Activated T-helper 1 cell treated with Interleukin-2 at 50 U/mL for 16 hours (primary cell): ENCODE data around the gene ANKRD45.
"Not testable (repeated sequence)": the region's sequence is repeated elsewhere in the genome, so short reads cannot be mapped to it uniquely, and the experiment has no call there.

ENCODE experiments used
- DNase-seq: peaks from one replicate; pipeline ENCODE4 v3.0.0-alpha.2; 2020; ENCODE audit warnings: low read depth

Gene ANKRD45

DNA sequence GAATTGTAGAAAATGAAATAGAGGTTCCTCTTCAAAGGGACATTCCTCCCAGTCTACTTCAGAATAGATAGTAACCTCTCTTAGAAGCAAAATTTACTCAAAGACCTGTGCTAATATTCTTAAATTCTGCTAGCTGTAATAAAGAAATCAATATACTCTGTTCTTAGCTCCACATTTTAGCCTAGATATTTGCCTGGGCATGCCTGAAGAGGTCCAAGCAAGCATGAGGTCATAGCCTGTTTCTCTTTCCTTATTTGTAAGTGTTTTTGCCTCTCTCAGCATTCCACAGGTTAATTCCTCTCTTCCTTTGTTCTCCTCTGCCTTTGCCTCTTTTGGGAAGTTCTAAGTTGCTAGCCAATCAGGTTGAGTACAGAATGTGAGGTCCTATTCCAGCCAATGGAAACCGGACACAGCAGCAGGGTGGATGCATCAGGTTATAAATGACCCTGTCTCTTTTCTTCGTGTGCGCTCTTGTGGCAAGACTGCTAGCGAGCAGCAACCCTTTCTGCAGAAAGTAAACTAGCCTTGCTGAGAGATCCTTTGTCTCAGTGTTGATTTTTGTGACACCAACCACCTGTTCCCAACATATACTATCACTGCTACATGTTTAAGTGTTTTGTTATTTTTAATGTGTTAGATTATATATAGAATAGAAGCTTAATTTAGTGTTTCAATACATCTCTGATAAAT is 27.1 kb downstream of the ANKRD45 start:
- DNase-seq: not testable (repeated sequence)

- no peak for DNase-seq
Measured at GRCh38 chr1:173639102-173639501, 30.5 kb downstream of the ANKRD45 start.

GRCh38 chr1:173638043-173639021 is 31.3 kb downstream of the ANKRD45 start:
- DNase-seq: no peak

GRCh38 chr1:173637236-173638042 is 32.2 kb downstream of the ANKRD45 start:
- not testable (repeated sequence) for DNase-seq

DNA sequence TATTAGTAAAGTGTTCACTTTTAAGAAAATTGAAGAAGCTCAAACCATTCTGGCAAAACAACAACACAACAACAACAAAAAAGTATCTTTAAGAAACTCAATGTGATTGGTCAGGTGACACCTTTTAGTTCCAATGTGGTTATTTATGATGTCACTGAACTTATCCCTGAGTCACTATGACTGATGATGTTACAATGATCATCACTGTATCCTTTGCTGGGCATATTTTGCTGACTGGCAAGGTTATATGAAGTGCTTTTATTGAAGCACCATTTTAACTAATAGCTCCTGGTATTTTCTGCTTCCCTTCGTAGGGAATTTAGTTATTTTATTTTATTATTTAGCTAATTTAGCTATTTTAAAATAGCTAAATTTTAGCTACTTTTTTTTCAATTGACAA is 34.5 kb downstream of the ANKRD45 start, which contains the start of gene TEX50:
TEX50 (plus strand) TSS at position 223 of the 400 bp plus-strand sequence. CDS start 184 bp downstream, outside the sequence.
- DNase-seq: no peak

DNA sequence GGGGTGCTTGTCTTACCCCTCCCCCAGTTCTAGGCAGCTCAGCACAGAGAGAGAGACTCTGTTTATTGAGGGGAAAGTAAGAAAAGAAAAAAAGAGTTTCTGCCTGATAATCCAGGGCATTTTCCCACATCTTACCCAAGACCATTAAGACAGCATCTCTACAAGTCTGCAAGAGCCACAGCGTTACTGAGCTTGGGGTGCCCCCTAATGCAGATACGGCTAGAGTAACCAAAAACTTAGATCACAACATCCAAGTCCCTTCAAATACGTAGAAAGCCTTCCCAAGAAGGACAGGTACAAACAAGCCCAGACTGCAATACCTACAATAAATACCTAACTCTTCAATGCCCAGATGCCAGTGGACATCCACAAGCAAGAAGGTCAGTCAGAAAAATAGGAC is 40.8 kb downstream of the ANKRD45 start:
- no peak for DNase-seq

DNA sequence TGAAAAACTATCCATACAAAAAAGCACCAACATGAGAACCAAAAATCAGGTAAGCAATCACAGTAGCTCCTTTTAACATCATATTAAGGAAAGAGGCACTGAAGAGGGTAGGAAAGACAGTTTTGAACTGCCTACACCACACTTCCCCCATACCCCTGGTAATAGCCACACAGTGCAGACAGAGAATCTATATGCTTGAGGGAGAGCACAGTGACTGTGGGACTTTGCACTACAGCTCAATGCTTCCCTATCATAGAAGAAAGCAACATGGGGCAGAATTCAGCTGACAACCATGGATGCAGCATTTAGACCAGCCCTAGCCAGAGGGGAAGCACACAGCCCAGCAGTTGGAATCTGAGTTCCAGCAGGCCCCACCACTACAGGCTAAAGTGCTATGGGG is 42.4 kb downstream of the ANKRD45 start:
- DNase-seq: no peak

DNA sequence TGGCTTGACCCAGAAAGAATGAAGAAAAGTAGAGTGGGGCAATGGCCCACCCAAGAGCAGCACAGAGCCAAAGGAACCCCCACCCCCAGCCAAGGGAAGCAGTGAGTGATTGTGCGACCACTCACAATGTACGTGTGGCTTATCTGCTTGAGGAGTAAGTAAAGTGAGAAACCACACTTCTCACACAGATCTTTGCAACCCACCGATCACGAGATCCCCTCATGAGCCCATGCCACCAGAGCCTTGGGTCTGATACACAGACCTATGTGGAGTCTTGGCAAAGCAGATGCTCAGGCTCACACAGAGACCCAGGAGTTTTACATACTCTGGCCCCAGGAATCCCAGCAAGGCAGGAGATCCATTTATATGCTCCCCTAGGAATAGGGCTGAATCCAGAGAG is 52.8 kb downstream of the ANKRD45 start:
- no peak for DNase-seq

DNA sequence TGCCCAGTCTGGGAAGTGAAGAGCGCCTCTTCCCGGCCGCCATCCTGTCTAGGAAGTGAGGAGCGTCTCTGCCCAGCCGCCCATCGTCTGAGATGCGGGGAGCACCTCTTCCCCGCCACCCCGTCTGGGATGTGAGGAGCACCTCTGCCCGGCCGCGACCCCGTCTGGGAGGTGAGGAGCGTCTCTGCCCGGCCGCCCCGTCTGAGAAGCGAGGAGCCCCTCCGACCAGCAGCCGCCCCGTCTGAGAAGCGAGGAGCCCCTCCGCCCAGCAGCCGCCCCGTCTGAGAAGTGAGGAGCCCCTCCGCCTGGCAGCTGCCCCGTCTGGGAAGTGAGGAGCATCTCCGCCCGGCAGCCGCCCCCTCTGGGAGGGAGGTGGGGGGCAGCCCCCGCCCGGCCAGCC is 56.6 kb downstream of the ANKRD45 start:
- not testable (repeated sequence) for DNase-seq

DNA sequence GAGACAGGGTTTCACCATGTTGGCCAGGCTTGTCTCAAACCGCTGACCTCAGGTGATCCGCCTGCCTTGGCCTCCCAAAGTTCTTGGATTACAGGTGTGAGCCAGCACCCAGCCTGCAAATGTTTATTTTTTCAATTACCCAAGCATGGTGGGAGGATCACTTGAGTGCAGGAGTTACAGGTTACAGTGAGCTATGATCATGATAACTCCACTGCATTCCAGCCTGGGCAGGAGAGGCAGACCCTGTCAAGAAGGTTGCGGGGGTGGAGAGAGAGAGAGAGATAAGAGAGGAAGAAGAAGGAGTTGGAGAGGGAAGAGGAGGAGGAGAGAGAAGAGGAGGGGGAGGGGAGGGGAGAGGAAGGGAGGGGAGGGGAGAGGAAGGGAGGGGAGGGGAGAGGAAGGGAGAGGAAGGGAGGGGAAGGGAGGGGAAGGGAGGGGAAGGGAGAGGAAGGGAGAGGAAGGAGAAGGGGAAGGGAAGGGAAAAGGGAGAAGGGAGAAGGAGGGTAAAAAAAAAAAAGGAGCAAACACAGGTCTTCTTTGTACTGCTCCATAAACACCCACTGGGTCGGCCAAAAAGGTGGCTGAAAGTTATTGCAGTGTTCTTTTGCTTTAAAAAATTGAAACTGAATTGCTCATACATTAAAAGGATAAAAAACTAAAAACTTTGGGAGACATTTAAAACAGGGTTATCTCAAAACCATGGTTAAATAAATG is 61.0 kb downstream of the ANKRD45 start:
- DNase-seq: no peak

DNA sequence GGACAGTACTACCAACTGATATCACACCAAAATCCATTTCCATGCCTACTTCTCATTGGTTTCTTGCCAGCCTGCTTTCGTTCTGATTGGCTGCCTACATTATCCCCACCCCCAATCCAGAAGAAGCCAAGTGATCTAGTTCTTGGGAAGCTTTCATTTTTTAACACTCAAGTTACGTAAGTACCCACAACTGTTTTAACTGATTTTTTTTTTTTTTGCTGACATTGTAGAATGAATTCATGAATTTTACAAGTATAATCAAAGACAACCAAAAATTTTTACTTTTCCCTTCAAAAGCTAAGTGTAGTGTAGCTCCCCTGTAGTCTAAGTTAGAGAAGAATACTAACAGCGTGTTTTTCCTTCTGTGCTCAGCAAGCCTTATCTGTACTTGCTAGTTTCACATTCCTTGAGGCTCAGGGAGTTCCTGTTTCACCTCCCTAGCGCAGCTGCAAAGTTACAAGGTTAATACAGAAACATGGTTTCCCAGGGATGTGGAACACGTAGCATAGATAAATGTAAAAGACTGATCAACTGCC is 66.5 kb downstream of the ANKRD45 start, which contains the start of gene SLC9C2:
SLC9C2 (minus strand) TSS at position 17 of the 536 bp plus-strand sequence. CDS start 1,296 bp downstream, outside the sequence.
- DNase-seq: no peak

DNA sequence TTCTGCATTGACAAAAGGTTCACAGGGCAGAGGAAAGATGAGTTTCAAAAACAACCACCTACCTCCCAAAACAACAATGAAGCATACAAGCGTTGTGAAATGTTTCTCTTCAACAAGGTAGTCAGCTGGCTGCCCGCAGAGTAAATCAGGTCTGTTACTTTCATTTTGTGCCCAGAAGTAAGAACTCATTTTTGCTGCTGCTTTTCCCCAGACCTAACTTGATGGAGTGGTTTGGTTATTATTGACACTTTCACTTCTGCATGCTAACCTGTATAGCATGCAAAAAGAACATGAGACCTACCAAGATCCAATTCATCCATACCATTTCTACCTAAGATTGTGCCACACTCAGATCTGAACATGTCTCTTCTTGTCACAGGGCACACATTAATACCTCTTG is 68.1 kb downstream of the ANKRD45 start:
- no peak for DNase-seq

GRCh38 chr1:173596097-173596825 is 73.4 kb downstream of the ANKRD45 start:
- DNase-seq: no peak

GRCh38 chr1:173591138-173591537 is 78.5 kb downstream of the ANKRD45 start:
- not testable (repeated sequence) for DNase-seq

GRCh38 chr1:173590557-173590956 is 79.1 kb downstream of the ANKRD45 start:
- DNase-seq: no peak

- no peak for DNase-seq
Measured at GRCh38 chr1:173581383-173582079, 88.1 kb downstream of the ANKRD45 start.

DNA sequence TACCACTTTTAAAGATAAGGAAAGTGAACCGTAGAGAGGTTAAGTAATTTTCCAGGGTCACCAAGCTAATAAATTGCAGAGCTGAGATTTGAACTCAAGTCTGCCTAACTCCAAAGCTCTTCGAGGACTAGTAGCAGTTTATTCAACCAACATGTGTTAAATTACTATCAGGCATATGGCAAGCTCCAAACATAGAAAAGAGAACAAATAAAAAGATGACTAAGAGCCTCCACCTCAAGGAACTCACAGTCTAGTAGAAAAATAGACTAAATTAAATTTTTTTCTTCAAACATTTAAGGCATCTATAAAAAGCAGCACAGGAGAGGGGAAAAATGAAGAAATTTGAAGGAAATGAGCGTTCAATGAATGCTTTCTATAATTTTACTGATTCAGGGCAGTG is 89.0 kb downstream of the ANKRD45 start:
- DNase-seq: no peak

GRCh38 chr1:173580071-173580470 is 89.6 kb downstream of the ANKRD45 start:
- DNase-seq: no peak

DNA sequence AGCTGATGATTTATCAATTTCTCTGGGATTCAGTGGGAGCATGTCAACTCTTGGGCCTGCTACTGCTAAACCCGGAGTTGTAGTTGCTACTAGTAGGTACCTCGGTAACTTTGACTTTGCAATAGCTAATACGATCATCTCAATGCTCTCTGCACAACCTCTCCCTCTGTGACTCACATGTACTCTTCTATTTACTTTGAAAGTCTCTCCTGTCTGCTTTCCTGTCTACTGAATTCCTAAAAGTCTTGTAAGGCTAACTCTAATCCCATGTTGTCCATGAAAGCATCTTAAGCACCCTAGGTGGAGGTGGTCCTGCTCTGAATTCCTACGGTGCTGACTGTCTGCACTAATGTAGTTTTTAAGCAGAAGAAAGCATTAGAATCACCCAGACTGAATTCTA is 96.1 kb downstream of the ANKRD45 start:
- DNase-seq: no peak
